A673 (cell line): ENCODE data around the gene ADGRL3. TPM values are rescaled to one million over a fixed set of nuclear protein-coding genes. Genes with fewer than 3 reads are reported as not detected.

Experiments
- BruUV-seq: library from RNA; stranded (reverse); fragments of 400-500 nt; replicated peaks from 2 replicates; lab custom pipeline; 2021; lab: Mats Ljungman, UMichigan
- CTCF ChIA-PET: fragments of 300-600 bp; sonication (Branson Sonifier 250); formaldehyde crosslinking; loops from one replicate; lab custom pipeline; 2022; ENCODE audit warnings: antibody characterized with exemption; lab: Charles Lee
- POLR2A ChIA-PET: fragments of 300-600 bp; sonication (Branson Sonifier 250); formaldehyde crosslinking; loops from one replicate; lab custom pipeline; 2022; ENCODE audit warnings: antibody characterized with exemption; ENCODE audit not compliant: low non-redundant PET; lab: Charles Lee
- DNase-seq: peaks from one replicate; pipeline ENCODE4 v3.0.0-alpha.2; 2015; ENCODE audit warnings: low spot score
- H3K27ac ChIP-seq: fragments of 200-600 bp; sonication (generic); 2 replicates; pipeline ENCODE4 v1.5.1; 2016; ENCODE audit warnings: mixed run types, low read depth, mild to moderate bottlenecking, mixed read lengths, antibody characterized with exemption, low read length; ENCODE audit not compliant: poor library complexity, severe bottlenecking
- H3K27me3 ChIP-seq: fragments of 200-600 bp; sonication (generic); replicated peaks from 2 replicates; pipeline ENCODE4 v1.6.1; 2017; ENCODE audit warnings: mixed run types, low read depth, mild to moderate bottlenecking, mixed read lengths, antibody characterized with exemption, low read length; ENCODE audit not compliant: insufficient read depth, poor library complexity
- H3K36me3 ChIP-seq: fragments of 200-600 bp; sonication (generic); 2 replicates; pipeline ENCODE4 v1.6.1; 2016; ENCODE audit warnings: mixed run types, mild to moderate bottlenecking, mixed read lengths, antibody characterized with exemption, low read length; ENCODE audit not compliant: insufficient read depth, poor library complexity, severe bottlenecking
- H3K4me1 ChIP-seq: fragments of 200-600 bp; sonication (generic); 2 replicates; pipeline ENCODE4 v1.6.1; 2017; ENCODE audit warnings: mixed run types, mild to moderate bottlenecking, mixed read lengths, antibody characterized with exemption, low read length; ENCODE audit not compliant: insufficient read depth, poor library complexity, severe bottlenecking
- H3K4me3 ChIP-seq: fragments of 200-600 bp; sonication (generic); 2 replicates; pipeline ENCODE4 v1.5.1; 2016; ENCODE audit warnings: low read depth, mixed run types, mild to moderate bottlenecking, mixed read lengths, low read length; ENCODE audit not compliant: poor library complexity, severe bottlenecking
- H3K9me3 ChIP-seq: fragments of 200-600 bp; sonication (generic); 2 replicates; pipeline ENCODE4 v1.6.1; 2016; ENCODE audit warnings: mixed run types, low read depth, mild to moderate bottlenecking, mixed read lengths, antibody characterized with exemption, low read length; ENCODE audit not compliant: poor library complexity, severe bottlenecking
- CTCF ChIP-seq: fragments of 300-800, 200-600 bp; sonication (generic); conservative IDR thresholded peaks from 2 replicates; pipeline ENCODE4 v1.5.1; 2017; ENCODE audit warnings: low read depth, mild to moderate bottlenecking, antibody characterized with exemption, low read length, moderate library complexity, mixed read lengths
- EZH2 ChIP-seq: fragments of 200-600 bp; sonication (generic); IDR thresholded peaks from 2 replicates; pipeline ENCODE4 v1.6.1; 2017; ENCODE audit warnings: borderline replicate concordance, low read depth, mild to moderate bottlenecking, mixed read lengths, antibody characterized with exemption, low read length; ENCODE audit not compliant: poor library complexity, severe bottlenecking
- intact Hi-C: fragments of 100-400 bp; cut with micrococcal nuclease; formaldehyde crosslinking; loops from one replicate; pipeline ENCODE4 v1.10.0; 2022; ENCODE audit not compliant: unreplicated experiment
- total RNA-seq: library from RNA; stranded (reverse); gene quantifications from 2 replicates; pipeline ENCODE4 v1.2.3, GENCODE V29; 2021

ADGRL3 gene
- total RNA-seq, 1 experiment from 2014 or later: not detected

- CTCF ChIA-PET: no interaction called here
- Histone ChIP-seq H3K9me3 (no peaks in the 10 kb centered on the region), H3K27ac (no peak overlapping the region), H3K36me3 (no peaks in the 10 kb centered on the region), H3K4me1 (no peaks in the 10 kb centered on the region), H3K4me3 (no peak overlapping the region), H3K27me3 (no peaks in the 10 kb centered on the region)
- POLR2A ChIA-PET: no interaction called here
- intact Hi-C loops: no loop called here
- no peak for DNase-seq
- no TSS peak for BruUV-seq
- TF ChIP-seq CTCF (no peak), EZH2 (no peak)
These were observed 242.8 kb downstream of the ADGRL3 start for GRCh38 chr4:61442936-61443335.

- CTCF ChIA-PET: no interaction called here
- BruUV-seq: no TSS peak
- intact Hi-C loops: no loop called here
- no peak overlapping the region for H3K27ac ChIP-seq
- no peak for DNase-seq
- no peaks in the 10 kb centered on the region for H3K36me3 ChIP-seq
- TF ChIP-seq CTCF (no peak), EZH2 (no peak)
- H3K4me3 ChIP-seq: no peak overlapping the region
- H3K27me3 ChIP-seq: no peaks in the 10 kb centered on the region
- H3K9me3 ChIP-seq: no peaks in the 10 kb centered on the region
- no peaks in the 10 kb centered on the region for H3K4me1 ChIP-seq
- POLR2A ChIA-PET: no interaction called here
These were observed 243.8 kb downstream of the ADGRL3 start for GRCh38 chr4:61443813-61444510.

DNA sequence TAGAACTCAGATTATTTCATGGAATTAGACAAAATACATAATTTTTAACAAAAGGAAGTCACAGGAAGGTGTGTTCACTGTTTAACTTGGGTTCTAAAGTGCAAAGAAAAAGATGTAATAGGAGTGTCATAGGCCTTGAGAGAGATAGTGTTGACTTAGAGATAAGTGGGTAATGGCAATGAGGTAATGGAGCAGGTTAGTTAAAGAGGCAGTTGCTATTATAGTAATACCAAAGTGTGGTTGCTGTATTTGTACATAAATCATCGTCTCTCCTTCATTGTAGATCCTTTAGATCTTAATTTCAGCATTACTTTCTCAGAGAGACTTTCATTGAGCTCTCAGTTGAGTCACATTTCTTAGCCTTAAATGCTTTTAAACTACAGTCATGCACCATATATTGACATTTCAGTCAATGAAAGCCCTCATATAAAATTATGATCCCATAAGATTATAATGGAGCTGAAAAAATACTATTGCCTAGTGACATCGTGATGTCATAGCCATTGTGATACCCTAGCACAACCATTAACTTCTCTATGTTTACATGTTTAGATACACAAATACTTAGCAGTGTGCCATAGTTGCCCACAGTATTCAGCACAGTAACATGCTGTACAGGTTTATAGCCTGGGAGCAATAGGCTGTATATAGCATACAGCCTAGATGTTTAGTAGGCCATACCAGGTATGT, 245.4 kb downstream of the ADGRL3 start:
- H3K4me1 ChIP-seq: no peaks in the 10 kb centered on the region
- BruUV-seq: no TSS peak
- no peaks in the 10 kb centered on the region for H3K9me3 ChIP-seq
- no peak for DNase-seq
- no peaks in the 10 kb centered on the region for H3K27me3 ChIP-seq
- ChIA-PET POLR2A (no interaction called here), CTCF (no interaction called here)
- no peaks in the 10 kb centered on the region for H3K36me3 ChIP-seq
- intact Hi-C loops: no loop called here
- H3K27ac ChIP-seq: no peak overlapping the region
- H3K4me3 ChIP-seq: no peak overlapping the region
- TF ChIP-seq EZH2: no peak
- TF ChIP-seq CTCF: no peak
